ENCODE results near the gene ODAD3. TPM values are rescaled to one million over a fixed set of nuclear protein-coding genes. Genes with fewer than 3 reads are reported as not detected.
"Not testable (repeated sequence)": the region's sequence is repeated elsewhere in the genome, so short reads cannot be mapped to it uniquely, and the experiment has no call there.

ODAD3 gene
- total and polyA plus RNA-seq, 9 donors = 0.18 to 5.4 (median 0.56) TPM

DNA sequence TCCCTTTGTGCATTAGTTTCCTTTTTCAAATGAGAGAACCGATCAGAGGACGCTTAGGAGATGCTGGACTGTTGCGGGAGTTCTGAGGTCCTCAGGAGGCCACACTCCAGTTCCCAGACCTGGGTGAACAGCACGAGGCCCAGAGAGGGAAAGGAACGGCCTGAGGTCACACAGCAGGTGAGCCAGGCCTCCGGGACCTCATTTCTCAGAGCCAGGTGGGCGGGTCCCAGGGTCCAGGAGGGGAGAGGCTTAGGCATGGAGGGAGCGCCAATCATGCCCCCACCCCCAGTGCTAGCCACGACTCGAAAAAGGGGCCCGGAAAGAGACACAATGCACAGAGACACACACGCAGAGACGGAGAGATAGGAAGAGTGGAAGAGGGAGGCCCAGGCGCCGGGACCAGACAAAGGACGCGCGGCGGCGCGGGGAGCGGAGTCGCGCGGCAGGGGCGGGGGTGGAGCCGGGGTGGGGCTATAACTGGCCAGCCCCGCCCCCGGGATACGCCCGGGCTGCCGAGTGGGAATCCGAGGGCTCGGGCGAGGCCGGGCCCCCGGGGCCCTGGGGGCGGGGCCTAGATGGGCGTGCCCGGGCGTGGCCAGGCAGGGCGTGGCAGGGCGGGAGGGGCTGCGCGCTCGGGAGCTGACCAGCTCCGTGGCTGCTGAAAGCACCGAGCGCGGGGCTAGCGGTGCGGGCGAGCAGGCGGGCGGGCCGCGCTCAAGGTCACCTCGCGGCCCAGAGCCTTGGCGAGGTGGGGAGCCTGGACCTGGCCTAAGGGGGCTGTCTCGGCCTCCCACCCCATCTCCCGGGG lies 44.4 kb upstream of the ODAD3 start:
- DNase-seq = peak in 1 of 5 donors; percentile 55
- intact Hi-C loops (cut with DNase I) = no loop called here
- TF ChIP-seq, protein P1, sequence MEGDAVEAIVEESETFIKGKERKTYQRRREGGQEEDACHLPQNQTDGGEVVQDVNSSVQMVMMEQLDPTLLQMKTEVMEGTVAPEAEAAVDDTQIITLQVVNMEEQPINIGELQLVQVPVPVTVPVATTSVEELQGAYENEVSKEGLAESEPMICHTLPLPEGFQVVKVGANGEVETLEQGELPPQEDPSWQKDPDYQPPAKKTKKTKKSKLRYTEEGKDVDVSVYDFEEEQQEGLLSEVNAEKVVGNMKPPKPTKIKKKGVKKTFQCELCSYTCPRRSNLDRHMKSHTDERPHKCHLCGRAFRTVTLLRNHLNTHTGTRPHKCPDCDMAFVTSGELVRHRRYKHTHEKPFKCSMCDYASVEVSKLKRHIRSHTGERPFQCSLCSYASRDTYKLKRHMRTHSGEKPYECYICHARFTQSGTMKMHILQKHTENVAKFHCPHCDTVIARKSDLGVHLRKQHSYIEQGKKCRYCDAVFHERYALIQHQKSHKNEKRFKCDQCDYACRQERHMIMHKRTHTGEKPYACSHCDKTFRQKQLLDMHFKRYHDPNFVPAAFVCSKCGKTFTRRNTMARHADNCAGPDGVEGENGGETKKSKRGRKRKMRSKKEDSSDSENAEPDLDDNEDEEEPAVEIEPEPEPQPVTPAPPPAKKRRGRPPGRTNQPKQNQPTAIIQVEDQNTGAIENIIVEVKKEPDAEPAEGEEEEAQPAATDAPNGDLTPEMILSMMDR (IDR thresholded peaks at IDR 0.05) = no peak
- TF ChIP-seq POLR2A (IDR thresholded peaks at IDR 0.05) = no peak
- TF ChIP-seq EP300 (IDR thresholded peaks at IDR 0.05) = no peak
- H3K27me3 ChIP-seq = peaks cover 11% of the 10 kb centered on the region
- no peak overlapping the region for H3K27ac ChIP-seq
- no peaks in the 10 kb centered on the region for H3K9me3 ChIP-seq
- H3K4me1 ChIP-seq (ENCODE audit: insufficient read depth) = peaks cover 11% of the 10 kb centered on the region
- no peak overlapping the region for H3K4me3 ChIP-seq
- H3K36me3 ChIP-seq = no peaks in the 10 kb centered on the region
- WGBS, 3 donors = 10 to 23% (median 14%) methylated on average over 39 to 62 of the region's 62 CpGs

DNA sequence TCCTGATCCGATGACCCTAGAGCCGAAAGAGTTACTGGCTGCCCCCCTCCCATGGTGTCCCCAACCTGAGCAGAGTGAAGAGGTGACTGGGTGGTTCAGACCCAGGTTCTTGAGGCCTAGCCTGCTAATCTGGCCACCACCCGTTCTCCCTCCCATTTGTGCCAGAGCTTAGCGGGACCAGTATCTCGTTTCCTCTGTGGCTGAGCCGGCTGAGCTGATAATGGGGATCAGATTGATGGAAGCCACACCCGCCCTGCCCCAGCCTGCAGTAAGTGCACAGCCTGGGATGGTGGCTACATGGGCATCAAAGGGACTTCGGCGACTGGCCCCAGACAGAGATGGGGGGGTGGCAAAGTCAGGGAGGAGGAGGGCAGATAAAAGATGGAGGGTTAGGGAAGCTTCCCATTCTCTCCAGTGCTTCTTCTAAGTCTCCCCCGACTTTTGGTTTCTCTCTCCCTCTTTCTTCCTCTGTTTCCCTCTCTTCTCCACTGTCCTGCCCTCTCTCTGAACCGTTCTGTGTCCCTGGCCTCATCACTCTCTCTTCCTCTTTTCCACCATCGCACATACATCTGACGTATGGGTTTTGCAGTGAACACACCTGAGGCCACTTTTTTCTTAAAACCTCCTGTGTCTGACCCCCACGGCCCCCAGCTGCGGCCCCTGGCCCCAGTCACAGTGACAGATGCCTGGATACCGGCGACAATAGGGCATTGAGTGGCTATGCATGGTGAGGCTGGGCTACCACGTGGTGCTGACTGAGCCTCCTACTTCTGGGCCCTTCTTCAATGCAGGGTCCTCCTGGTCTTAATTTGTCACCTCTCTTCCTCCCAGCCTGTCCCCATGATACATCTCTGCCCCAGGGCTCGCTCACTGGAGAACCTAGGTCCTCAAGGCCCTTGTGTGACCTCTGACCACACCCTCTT lies 43.5 kb upstream of the ODAD3 start:
- 57 to 67% (median 59%) methylated on average over 19 of the region's 19 CpGs for WGBS, 3 donors
- Histone ChIP-seq H3K4me3 (no peak overlapping the region), H3K4me1 (ENCODE audit: insufficient read depth) (peaks cover 11% of the 10 kb centered on the region), H3K36me3 (no peaks in the 10 kb centered on the region), H3K27me3 (peaks cover 9% of the 10 kb centered on the region), H3K27ac (no peak overlapping the region), H3K9me3 (no peaks in the 10 kb centered on the region)
- intact Hi-C loops (cut with DNase I) = no loop called here
- DNase-seq = no peak
- TF ChIP-seq POLR2A (IDR thresholded peaks at IDR 0.05) (no peak), EP300 (IDR thresholded peaks at IDR 0.05) (no peak)
- TF ChIP-seq, protein P1 (IDR thresholded peaks at IDR 0.05) = no peak

DNA sequence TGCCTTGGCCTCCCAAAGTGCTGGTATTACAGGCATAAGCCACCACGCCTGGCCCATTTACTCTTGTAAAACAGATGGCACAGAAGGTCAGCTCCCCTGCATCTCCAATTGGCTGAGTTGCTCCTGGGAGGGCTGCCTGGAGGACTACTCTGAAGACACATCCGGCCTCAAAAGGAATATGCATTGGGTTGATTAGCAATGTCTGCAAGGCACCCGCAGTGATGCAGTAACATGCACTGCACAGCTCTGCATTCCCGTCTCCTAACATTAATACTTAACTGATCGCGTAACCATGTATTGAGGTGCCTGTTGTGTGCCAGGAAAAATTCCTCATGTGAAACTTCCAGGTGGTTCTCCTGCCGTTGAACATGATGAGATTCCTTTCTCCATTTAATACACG lies 40.9 kb upstream of the ODAD3 start:
- DNase-seq = no peak
- Histone ChIP-seq H3K4me1 (ENCODE audit: insufficient read depth) (peaks cover 5% of the 10 kb centered on the region), H3K4me3 (no peak overlapping the region), H3K27ac (no peak overlapping the region), H3K27me3 (peaks cover 7% of the 10 kb centered on the region), H3K9me3 (no peaks in the 10 kb centered on the region), H3K36me3 (no peaks in the 10 kb centered on the region)
- no peak for TF ChIP-seq POLR2A (IDR thresholded peaks at IDR 0.05)
- TF ChIP-seq, protein P1 (IDR thresholded peaks at IDR 0.05) = no peak
- TF ChIP-seq EP300 (IDR thresholded peaks at IDR 0.05) = no peak
- intact Hi-C loops (cut with DNase I) = no loop called here
- WGBS, 3 donors = 65 to 79% (median 72%) methylated on average over 8 of the region's 8 CpGs

DNA sequence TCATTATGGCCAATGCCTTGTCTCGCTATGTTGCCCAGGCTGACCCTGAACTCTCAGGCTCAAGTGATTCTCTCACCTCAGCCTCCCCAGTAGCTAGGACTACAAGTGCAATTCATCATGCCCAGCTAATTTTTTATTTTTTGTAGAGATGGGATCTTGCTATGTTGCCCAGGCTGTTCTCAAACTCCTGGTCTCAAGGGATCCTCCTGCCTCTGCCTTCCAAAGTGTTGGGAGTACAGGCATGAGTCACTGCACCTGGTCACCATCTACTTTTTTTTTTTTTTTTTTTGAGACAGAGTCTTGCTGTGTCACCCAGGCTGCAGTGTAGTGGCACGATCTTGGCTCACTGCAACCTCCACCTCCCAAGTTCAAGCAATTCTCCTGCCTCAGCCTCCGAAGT lies 40.4 kb upstream of the ODAD3 start:
- H3K27me3 ChIP-seq; H3K4me1 ChIP-seq (ENCODE audit: insufficient read depth); H3K4me3 ChIP-seq; intact Hi-C loops (cut with DNase I); H3K27ac ChIP-seq; DNase-seq; H3K36me3 ChIP-seq; H3K9me3 ChIP-seq: not testable (repeated sequence)
- 92 to 97% (median 93%) methylated on average over 3 of the region's 3 CpGs for WGBS, 3 donors
